Neural progenitor cell (in vitro differentiated cells): ENCODE measurements around the gene PPY.

Experiments used
- EZH2 ChIP-seq: fragments of 200-600 bp; sonication (generic); IDR thresholded peaks from 2 replicates; pipeline ENCODE4 v1.6.1; 2017; ENCODE audit warnings: antibody characterized with exemption, mild to moderate bottlenecking, moderate library complexity
- TF ChIP-seq, protein P1 (sequence below): fragments of 200-600 bp; sonication (generic); IDR thresholded peaks from 2 replicates; pipeline ENCODE4 v1.5.1; 2017; ENCODE audit warnings: antibody characterized with exemption, mild to moderate bottlenecking

DNA sequence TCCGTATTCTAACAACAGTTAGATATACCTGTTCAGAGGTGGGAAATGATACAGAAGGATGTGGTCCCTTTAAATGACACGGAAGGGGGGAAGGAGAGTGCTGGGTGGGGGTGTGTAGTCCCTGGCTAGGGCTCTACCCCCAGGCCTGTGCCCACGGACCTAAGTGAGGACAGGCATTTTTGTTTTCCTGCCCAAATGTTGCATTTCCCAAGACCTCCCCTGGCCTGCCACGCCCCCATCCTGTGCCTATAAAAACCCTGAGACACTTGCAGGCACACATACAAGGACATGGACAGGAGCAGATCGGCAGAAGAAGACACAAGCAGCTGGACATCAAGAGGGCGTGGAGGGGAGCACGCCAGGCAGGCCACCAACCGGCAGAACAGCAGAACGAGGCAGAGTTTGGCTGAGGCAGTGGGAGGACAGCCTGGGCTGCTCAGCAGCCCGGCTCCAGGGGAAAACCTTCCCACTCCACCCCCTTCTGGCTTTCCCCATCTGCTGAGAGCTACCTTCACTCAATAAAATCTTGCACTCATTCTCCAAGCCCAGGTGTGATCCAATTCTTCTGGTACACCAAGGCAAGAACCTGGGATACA lies 21.7 kb downstream of the PPY start:
- TF ChIP-seq, protein P1, sequence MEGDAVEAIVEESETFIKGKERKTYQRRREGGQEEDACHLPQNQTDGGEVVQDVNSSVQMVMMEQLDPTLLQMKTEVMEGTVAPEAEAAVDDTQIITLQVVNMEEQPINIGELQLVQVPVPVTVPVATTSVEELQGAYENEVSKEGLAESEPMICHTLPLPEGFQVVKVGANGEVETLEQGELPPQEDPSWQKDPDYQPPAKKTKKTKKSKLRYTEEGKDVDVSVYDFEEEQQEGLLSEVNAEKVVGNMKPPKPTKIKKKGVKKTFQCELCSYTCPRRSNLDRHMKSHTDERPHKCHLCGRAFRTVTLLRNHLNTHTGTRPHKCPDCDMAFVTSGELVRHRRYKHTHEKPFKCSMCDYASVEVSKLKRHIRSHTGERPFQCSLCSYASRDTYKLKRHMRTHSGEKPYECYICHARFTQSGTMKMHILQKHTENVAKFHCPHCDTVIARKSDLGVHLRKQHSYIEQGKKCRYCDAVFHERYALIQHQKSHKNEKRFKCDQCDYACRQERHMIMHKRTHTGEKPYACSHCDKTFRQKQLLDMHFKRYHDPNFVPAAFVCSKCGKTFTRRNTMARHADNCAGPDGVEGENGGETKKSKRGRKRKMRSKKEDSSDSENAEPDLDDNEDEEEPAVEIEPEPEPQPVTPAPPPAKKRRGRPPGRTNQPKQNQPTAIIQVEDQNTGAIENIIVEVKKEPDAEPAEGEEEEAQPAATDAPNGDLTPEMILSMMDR: no peak
- TF ChIP-seq EZH2: no peak
